PC-9 (cell line): ENCODE data around the gene PTPRD. TPM values are rescaled to one million over a fixed set of nuclear protein-coding genes. Genes with fewer than 3 reads are reported as not detected.

ENCODE experiments used
- BruUV-seq: library from RNA; stranded (reverse); fragments of 400-500 nt; replicated peaks from 2 replicates; lab custom pipeline; 2021; lab: Mats Ljungman, UMichigan
- CTCF ChIA-PET: fragments of 300-600 bp; sonication (Branson Sonifier 250); formaldehyde crosslinking; loops from one replicate; lab custom pipeline; 2022; ENCODE audit warnings: antibody characterized with exemption; lab: Charles Lee
- POLR2A ChIA-PET: fragments of 300-600 bp; sonication (Branson Sonifier 250); formaldehyde crosslinking; loops from one replicate; lab custom pipeline; 2022; ENCODE audit warnings: antibody characterized with exemption; ENCODE audit not compliant: unreplicated experiment; lab: Charles Lee
- DNase-seq, 2 experiments: peaks; one replicate each; pipeline versions ENCODE4 v3.0.0 to v3.0.0-alpha.2; 2015 to 2022; ENCODE audit warnings: mixed read lengths in 1 of 2
- H2AFZ ChIP-seq: fragments of 200-600 bp; sonication (generic); 2 replicates; pipeline ENCODE4 v1.8.1; 2017; ENCODE audit warnings: antibody characterized with exemption
- H3F3A ChIP-seq: fragments of 200-600 bp; sonication (generic); 2 replicates; pipeline ENCODE4 v1.8.1; 2017; ENCODE audit warnings: antibody characterized with exemption, mild to moderate bottlenecking, low read depth; ENCODE audit not compliant: insufficient read depth
- H3K27ac ChIP-seq: fragments of 200-600 bp; sonication (generic); 2 replicates; pipeline ENCODE4 v1.6.1; 2016; ENCODE audit warnings: mixed run types
- H3K27me3 ChIP-seq: fragments of 200-600 bp; sonication (generic); 2 replicates; pipeline ENCODE4 v1.6.1; 2016; ENCODE audit warnings: low read depth, mixed run types; ENCODE audit not compliant: insufficient read depth
- H3K36me3 ChIP-seq: fragments of 200-600 bp; sonication (generic); 2 replicates; pipeline ENCODE4 v1.6.1; 2016; ENCODE audit warnings: low read depth, mixed run types
- H3K4me1 ChIP-seq: fragments of 200-600 bp; sonication (generic); replicated peaks from 2 replicates; pipeline ENCODE4 v1.6.1; 2016; ENCODE audit warnings: mixed run types; ENCODE audit not compliant: insufficient read depth
- H3K4me2 ChIP-seq: fragments of 200-600 bp; sonication (generic); 2 replicates; pipeline ENCODE4 v1.6.1; 2017; ENCODE audit warnings: mixed run types
- H3K4me3 ChIP-seq: fragments of 200-600 bp; sonication (generic); 2 replicates; pipeline ENCODE4 v1.6.1; 2016; ENCODE audit warnings: mixed run types
- H3K79me2 ChIP-seq: fragments of 200-600 bp; sonication (generic); 2 replicates; pipeline ENCODE4 v1.6.1; 2017; ENCODE audit warnings: low read depth, mixed run types
- H3K9me2 ChIP-seq: fragments of 200-600 bp; sonication (generic); 2 replicates; pipeline ENCODE4 v1.8.1; 2017; ENCODE audit warnings: mild to moderate bottlenecking; ENCODE audit not compliant: insufficient read depth
- H3K9me3 ChIP-seq: fragments of 200-600 bp; sonication (generic); 2 replicates; pipeline ENCODE4 v1.8.1; 2016; ENCODE audit warnings: low read depth; ENCODE audit not compliant: insufficient read depth
- H4K20me1 ChIP-seq: fragments of 200-600 bp; sonication (generic); 2 replicates; pipeline ENCODE4 v1.8.1; 2017; ENCODE audit not compliant: insufficient read depth
- CTCF ChIP-seq: fragments of 200-600 bp; sonication (generic); conservative IDR thresholded peaks from 2 replicates; pipeline ENCODE4 v1.6.1; 2017; ENCODE audit warnings: mixed run types, antibody characterized with exemption, mild to moderate bottlenecking, moderate library complexity
- EZH2 ChIP-seq: fragments of 200-600 bp; sonication (generic); IDR thresholded peaks from 2 replicates; pipeline ENCODE4 v1.8.0; 2017; ENCODE audit warnings: antibody characterized with exemption, low read depth
- intact Hi-C: fragments of 100-400 bp; cut with micrococcal nuclease; formaldehyde crosslinking; loops from one replicate; pipeline ENCODE4 v1.10.0; 2022; ENCODE audit not compliant: unreplicated experiment
- total RNA-seq: library from RNA; stranded (reverse); gene quantifications from 2 replicates; pipeline ENCODE4 v1.2.3, GENCODE V29; 2021

The PTPRD gene
- total RNA-seq, 1 experiment from 2014 or later: not detected

- Histone ChIP-seq H3K4me2 (no peak overlapping the region), H3K79me2 (no peaks in the 10 kb centered on the region), H2AFZ (no peak overlapping the region), H3K4me1 (no peaks in the 10 kb centered on the region), H3K27ac (no peak overlapping the region), H3K9me3 (no peaks in the 10 kb centered on the region), H3K27me3 (no peaks in the 10 kb centered on the region), H3K36me3 (no peaks in the 10 kb centered on the region), H3K9me2 (no peaks in the 10 kb centered on the region), H3F3A (no peaks in the 10 kb centered on the region), H3K4me3 (no peak overlapping the region), H4K20me1 (no peaks in the 10 kb centered on the region)
- intact Hi-C loops: no loop called here
- no peak for DNase-seq
- POLR2A ChIA-PET: no interaction called here
- CTCF ChIA-PET: no interaction called here
- no TSS peak for BruUV-seq
- TF ChIP-seq EZH2: no peak
- no peak for TF ChIP-seq CTCF
Measured at GRCh38 chr9:8492024-8492423, 2120.8 kb downstream of the PTPRD start.

- no peaks in the 10 kb centered on the region for H3K27me3 ChIP-seq
- DNase-seq: no peak
- H3K9me3 ChIP-seq: no peaks in the 10 kb centered on the region
- no peaks in the 10 kb centered on the region for H3K9me2 ChIP-seq
- ChIA-PET POLR2A (no interaction called here), CTCF (no interaction called here)
- BruUV-seq: no TSS peak
- no peaks in the 10 kb centered on the region for H3K79me2 ChIP-seq
- no peak overlapping the region for H3K27ac ChIP-seq
- no peak overlapping the region for H3K4me2 ChIP-seq
- H4K20me1 ChIP-seq: no peaks in the 10 kb centered on the region
- H3F3A ChIP-seq: no peaks in the 10 kb centered on the region
- no peak overlapping the region for H2AFZ ChIP-seq
- intact Hi-C loops: no loop called here
- TF ChIP-seq EZH2: no peak
- TF ChIP-seq CTCF: no peak
- no peak overlapping the region for H3K4me3 ChIP-seq
- H3K4me1 ChIP-seq: no peaks in the 10 kb centered on the region
- H3K36me3 ChIP-seq: no peaks in the 10 kb centered on the region
Measured at GRCh38 chr9:8491563-8491962, 2121.2 kb downstream of the PTPRD start.

GRCh38 chr9:8489835-8490234, 2123.0 kb downstream of the PTPRD start:
- no peak for TF ChIP-seq EZH2
- TF ChIP-seq CTCF: no peak
- Histone ChIP-seq H3K9me3 (no peaks in the 10 kb centered on the region), H3K27me3 (no peaks in the 10 kb centered on the region), H3K4me3 (no peak overlapping the region), H3K27ac (no peak overlapping the region), H3K9me2 (no peaks in the 10 kb centered on the region), H3K36me3 (no peaks in the 10 kb centered on the region), H3K4me1 (no peaks in the 10 kb centered on the region), H4K20me1 (no peaks in the 10 kb centered on the region), H2AFZ (no peak overlapping the region), H3K4me2 (no peak overlapping the region), H3F3A (no peaks in the 10 kb centered on the region), H3K79me2 (no peaks in the 10 kb centered on the region)
- CTCF ChIA-PET: no interaction called here
- intact Hi-C loops: no loop called here
- DNase-seq: no peak
- BruUV-seq: no TSS peak
- POLR2A ChIA-PET: no interaction called here
